ENCODE data around the gene GOLGA1. TPM values are rescaled to one million over a fixed set of nuclear protein-coding genes. Genes with fewer than 3 reads are reported as not detected.

GOLGA1 gene
- total and polyA plus RNA-seq, 9 of the 15 experiments (the other 6 are each of a cell fraction or from before 2014, with no cell fraction given), result 2.9 to 15.9 (median 8.5) TPM

GRCh38 chr9:124884376-124884775 lies 56.5 kb downstream of the GOLGA1 start:
- H3K4me3 ChIP-seq, result no peak overlapping the region
- peak; percentile 23 for FAIRE-seq
- peaks cover 0 to 3% of the 10 kb centered on the region in 2 experiments; a peak in 1 of 5 replicates for H3K4me1 ChIP-seq (replicated peaks in 1 of 2; ENCODE audit: control insufficient read depth in 2 of 2, insufficient read depth in 2 of 2, low read length in 2 of 2)
- DNase-seq (ENCODE audit: extremely low read depth in 1 of 4, low spot score in 3 of 4), result no peak
- ChIA-PET CTCF (ENCODE audit: low intra/inter-chr PET ratio) (no interaction called here), POLR2A (no interaction called here)
- no peak overlapping the region for H3K9ac ChIP-seq (ENCODE audit: insufficient read depth in 1 of 2, low read depth in 2 of 2, low read length in 2 of 2)
- peaks cover 67% of the 10 kb centered on the region for H3K36me3 ChIP-seq (ENCODE audit: control insufficient read depth, insufficient read depth, low read length)
- no peak overlapping the region for H2AFZ ChIP-seq (ENCODE audit: low read depth, low read length)
- TF ChIP-seq CAMTA2 (CRISPR knock-in tag; conservative IDR thresholded peaks at IDR 0.05) (no peak), DNMT1 (IDR thresholded peaks at IDR 0.05) (no peak), SNRNP70 (optimal IDR thresholded peaks at IDR 0.05; ENCODE audit: low read depth, low read length) (no peak), GABPA (tag; conservative IDR thresholded peaks at IDR 0.05; ENCODE audit: low read depth) (no peak), IRF2 (CRISPR knock-in tag; IDR thresholded peaks at IDR 0.05) (no peak), POU5F1 (IDR thresholded peaks at IDR 0.05; ENCODE audit: borderline replicate concordance, low read depth, low read length, partially characterized antibody) (no peak), ELK3 (CRISPR knock-in tag; IDR thresholded peaks at IDR 0.05) (no peak), ZNF146 (CRISPR knock-in tag; IDR thresholded peaks at IDR 0.05; ENCODE audit: unreplicated experiment) (no peak), ZNF124 (CRISPR knock-in tag; IDR thresholded peaks at IDR 0.05) (no peak), MYC (IDR thresholded peaks at IDR 0.05; ENCODE audit: low read depth, low read length) (no peak), MYC (CRISPR knock-in tag; IDR thresholded peaks at IDR 0.05; ENCODE audit: borderline replicate concordance, low read depth) (no peak), MAFK (IDR thresholded peaks at IDR 0.05; ENCODE audit: low read length) (no peak), GTF2F1 (IDR thresholded peaks at IDR 0.05; ENCODE audit: low read depth, low read length) (no peak), TOE1 (IDR thresholded peaks at IDR 0.05; ENCODE audit: borderline replicate concordance) (no peak), TOE1 (CRISPR knock-in tag; IDR thresholded peaks at IDR 0.05; ENCODE audit: borderline replicate concordance, low read depth) (no peak), CREB5 (CRISPR knock-in tag; IDR thresholded peaks at IDR 0.05) (no peak), NR0B1 (IDR thresholded peaks at IDR 0.05; ENCODE audit: partially characterized antibody) (no peak), ZNF655 (CRISPR knock-in tag; IDR thresholded peaks at IDR 0.05) (no peak)
- H3K27me3 ChIP-seq (ENCODE audit: control insufficient read depth in 2 of 2, insufficient read depth in 2 of 2, low read length in 2 of 2), result no peaks in the 10 kb centered on the region
- ATAC-seq, result no peak
- 83% methylated on average over 4 of the region's 4 CpGs for WGBS (ENCODE audit: insufficient coverage, low coverage, missing lambda C conversion rate)
- in situ Hi-C loops (cut with MboI), result loop anchor here (10.0 kb wide), 1 partner anchor 1020 kb away; no protein-coding TSS in a partner anchor
- no peak overlapping the region for H3K4me2 ChIP-seq (ENCODE audit: insufficient read depth, low read length)
- no TSS peak for BruUV-seq (replicated peaks)
- H4K20me1 ChIP-seq (replicated peaks; ENCODE audit: control insufficient read depth, insufficient read depth, low read length), result no peaks in the 10 kb centered on the region
- no peaks in the 10 kb centered on the region for H3K79me2 ChIP-seq (ENCODE audit: control insufficient read depth, insufficient read depth, low read length)
- no peaks in the 10 kb centered on the region for H3K9me3 ChIP-seq (replicated peaks; ENCODE audit: control insufficient read depth, insufficient read depth, low read depth, low read length)
- no peak overlapping the region for H3K27ac ChIP-seq (ENCODE audit: extremely low read depth, low read depth, low read length)
- intact Hi-C loops (cut with micrococcal nuclease), result no loop called here
- peaks cover 4% of the 10 kb centered on the region for H3K9me1 ChIP-seq (ENCODE audit: control insufficient read depth, insufficient read depth, low read length)
